ENCODE data around the gene THSD4.
A peak's percentile ranks its signal among the peaks of the same experiment; 100 is the strongest.
"Not testable (repeated sequence)": the region's sequence is repeated elsewhere in the genome, so short reads cannot be mapped to it uniquely, and the experiment has no call there.

THSD4 gene

GRCh38 chr15:71707230-71708050 lies 592.2 kb downstream of the THSD4 start:
- DNase-seq: no peak

- DNase-seq: no peak
These were observed 592.8 kb downstream of the THSD4 start for GRCh38 chr15:71708051-71708429.

- DNase-seq: no peak
These were observed 593.5 kb downstream of the THSD4 start for GRCh38 chr15:71708741-71709140.

GRCh38 chr15:71709808-71710418 lies 594.6 kb downstream of the THSD4 start:
- DNase-seq: no peak

- no peak for DNase-seq
These were observed 596.9 kb downstream of the THSD4 start for GRCh38 chr15:71712182-71712581.

- no peak for DNase-seq
These were observed 598.0 kb downstream of the THSD4 start for GRCh38 chr15:71713191-71713809.

GRCh38 chr15:71715914-71716313 lies 600.6 kb downstream of the THSD4 start:
- no peak for DNase-seq

- DNase-seq: no peak
These were observed 601.7 kb downstream of the THSD4 start for GRCh38 chr15:71716990-71717389.

GRCh38 chr15:71718116-71718910 lies 603.0 kb downstream of the THSD4 start:
- DNase-seq: no peak

GRCh38 chr15:71723344-71723743 lies 608.1 kb downstream of the THSD4 start:
- no peak for DNase-seq

- not testable (repeated sequence) for DNase-seq
These were observed 610.1 kb downstream of the THSD4 start for GRCh38 chr15:71725207-71725955.

- no peak for DNase-seq
These were observed 613.6 kb downstream of the THSD4 start for GRCh38 chr15:71728881-71729280.

- DNase-seq: no peak
These were observed 614.0 kb downstream of the THSD4 start for GRCh38 chr15:71729319-71729718.

GRCh38 chr15:71730277-71731144 lies 615.2 kb downstream of the THSD4 start:
- peak; percentile 80 for DNase-seq

- no peak for DNase-seq
These were observed 617.4 kb downstream of the THSD4 start for GRCh38 chr15:71732636-71733035.

- no peak for DNase-seq
These were observed 617.9 kb downstream of the THSD4 start for GRCh38 chr15:71733122-71733521.

- no peak for DNase-seq
These were observed 619.6 kb downstream of the THSD4 start for GRCh38 chr15:71734709-71735384.

- DNase-seq: no peak
These were observed 620.1 kb downstream of the THSD4 start for GRCh38 chr15:71735385-71735757.

- no peak for DNase-seq
These were observed 621.1 kb downstream of the THSD4 start for GRCh38 chr15:71736286-71736947.

GRCh38 chr15:71737761-71738160 lies 622.5 kb downstream of the THSD4 start:
- no peak for DNase-seq

Measured in activated CD4-positive, alpha-beta T cell treated with anti-CD3 and anti-CD28 coated beads, Interleukin-10, Interleukin-2, amounts not matched to agents 100 ng/mL and 50 ng/mL, durations not matched to agents 16 hours and 8 hours (primary cell).